ENCODE measurements around the gene SLC39A6.
A peak's percentile ranks its signal among the peaks of the same experiment; 100 is the strongest.
"Not testable (repeated sequence)": the region's sequence is repeated elsewhere in the genome, so short reads cannot be mapped to it uniquely, and the experiment has no call there.

Gene SLC39A6

DNA sequence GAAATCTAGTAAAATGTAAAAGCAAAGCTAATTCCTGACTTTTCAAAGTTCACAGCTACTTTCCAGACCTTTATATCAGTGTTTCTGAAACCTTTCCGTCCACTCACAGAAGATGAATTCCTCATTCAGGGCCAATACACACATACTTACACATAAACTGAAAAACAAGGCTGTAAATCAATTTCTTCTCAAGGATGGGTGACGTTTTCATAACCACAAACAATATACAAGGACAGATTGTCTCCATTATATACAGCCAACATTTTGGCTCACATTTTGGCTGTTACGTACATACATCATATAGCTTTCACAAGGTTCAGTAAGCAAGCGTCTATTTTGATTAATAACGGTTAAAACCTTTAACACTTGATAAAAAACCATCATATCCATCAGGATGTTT is 63.1 kb downstream of the SLC39A6 start:
- DNase-seq, result no peak

GRCh38 chr18:36064809-36065079 is 64.4 kb downstream of the SLC39A6 start:
- DNase-seq, result not testable (repeated sequence)

DNA sequence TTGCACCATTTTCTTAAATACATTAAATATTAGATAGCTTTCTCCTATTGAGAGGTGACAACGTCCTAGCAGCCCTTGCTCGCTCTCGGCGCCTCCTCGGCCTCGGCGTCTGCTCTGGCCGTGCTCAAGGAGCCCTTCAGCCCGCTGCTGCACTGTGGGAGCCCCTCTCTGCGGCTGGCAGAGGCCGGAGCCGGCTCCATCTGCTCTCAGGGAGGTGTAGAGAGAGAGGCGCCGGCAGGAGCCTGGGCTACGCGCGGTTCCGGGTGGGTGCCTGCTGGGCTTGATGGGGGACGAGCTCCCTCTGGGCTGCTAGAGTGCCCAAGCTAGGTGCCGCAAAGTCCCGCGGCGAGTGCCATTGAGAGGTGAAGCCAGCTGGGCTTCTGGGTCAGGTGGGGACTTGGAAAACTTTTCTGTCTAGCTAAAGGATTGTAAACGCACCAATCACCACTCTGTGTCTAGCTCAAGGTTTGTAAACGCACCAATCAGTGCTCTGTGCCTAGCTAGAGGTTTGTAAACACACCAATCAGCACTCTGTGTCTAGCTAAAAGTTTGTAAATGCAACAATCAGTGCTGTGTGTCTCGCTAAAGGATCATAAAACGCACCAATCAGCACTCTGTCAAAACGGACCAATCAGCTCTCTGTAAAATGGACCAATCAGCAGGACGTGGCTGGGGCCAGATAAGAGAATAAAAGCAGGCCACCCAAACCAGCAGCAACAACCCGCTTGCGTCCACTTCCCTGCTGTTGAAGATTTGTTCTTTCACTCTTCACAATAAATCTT is 64.9 kb downstream of the SLC39A6 start:
- DNase-seq, result peak in 2 of 58 donors; percentile 6 to 8

DNA sequence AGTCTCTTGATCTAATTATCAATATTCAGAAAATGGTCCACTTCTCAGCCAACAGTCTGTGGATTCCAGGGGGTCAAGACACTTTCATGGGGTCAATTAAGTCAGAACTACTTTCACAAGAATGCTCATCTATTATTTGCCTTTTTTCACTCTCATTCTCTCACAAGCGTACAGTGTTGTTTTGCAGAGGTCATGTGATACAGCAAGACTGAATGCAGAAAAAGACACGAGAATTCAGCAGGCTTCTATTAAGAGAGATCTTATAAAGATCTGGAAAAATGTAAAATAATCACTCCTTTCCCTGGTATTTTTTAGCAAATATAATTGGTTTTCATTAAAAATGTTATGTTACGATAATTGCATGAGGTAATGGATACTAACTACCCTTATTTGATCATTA is 70.5 kb downstream of the SLC39A6 start:
- DNase-seq, result peak in 1 of 58 donors; percentile 20

All from anterior cingulate cortex (tissue), 58 donors.